ELR (cell line): ENCODE measurements around the gene ACAD9.
"Not testable (repeated sequence)": the region's sequence is repeated elsewhere in the genome, so short reads cannot be mapped to it uniquely, and the experiment has no call there.

Source experiments
- DNase-seq: peaks from one replicate; pipeline ENCODE4 v3.0.0-alpha.2; 2015; ENCODE audit warnings: low read depth

Gene ACAD9

GRCh38 chr3:128879125-128879969, at the start of gene ACAD9:
Gene ACAD9, plus strand, starts transcription at chr3:128879620. Its CDS starts 72 bp downstream, at chr3:128879692.
- peak; percentile 97 for DNase-seq

GRCh38 chr3:128829925-128830625, 49.3 kb upstream of the ACAD9 start:
- not testable (repeated sequence) for DNase-seq

DNA sequence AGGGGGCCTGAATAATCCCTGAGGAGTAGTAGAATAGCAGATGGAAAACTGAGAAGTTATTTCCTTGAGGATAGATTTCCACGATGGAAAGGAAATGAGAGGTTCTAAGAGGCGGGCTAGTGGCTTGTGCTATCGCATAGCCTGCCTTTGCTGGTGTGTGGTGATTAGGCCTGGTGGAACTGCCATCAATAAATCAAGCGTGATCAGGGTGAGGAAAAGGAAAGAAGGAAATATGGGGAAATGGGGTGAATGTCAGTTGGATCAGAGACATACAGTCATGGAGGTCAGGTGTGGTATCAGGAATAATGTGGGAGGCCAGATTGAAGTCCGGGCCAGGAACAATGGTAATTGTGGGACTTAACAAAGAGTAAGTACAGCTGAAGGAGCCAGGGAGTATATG, 48.7 kb upstream of the ACAD9 start:
- not testable (repeated sequence) for DNase-seq

- not testable (repeated sequence) for DNase-seq
These were observed 46.4 kb upstream of the ACAD9 start for GRCh38 chr3:128832979-128833378.

- no peak for DNase-seq
These were observed 44.3 kb upstream of the ACAD9 start for GRCh38 chr3:128835096-128835495.

GRCh38 chr3:128841926-128842920, 37.2 kb upstream of the ACAD9 start:
- no peak for DNase-seq

GRCh38 chr3:128844502-128844901, 34.9 kb upstream of the ACAD9 start:
- DNase-seq, result no peak

DNA sequence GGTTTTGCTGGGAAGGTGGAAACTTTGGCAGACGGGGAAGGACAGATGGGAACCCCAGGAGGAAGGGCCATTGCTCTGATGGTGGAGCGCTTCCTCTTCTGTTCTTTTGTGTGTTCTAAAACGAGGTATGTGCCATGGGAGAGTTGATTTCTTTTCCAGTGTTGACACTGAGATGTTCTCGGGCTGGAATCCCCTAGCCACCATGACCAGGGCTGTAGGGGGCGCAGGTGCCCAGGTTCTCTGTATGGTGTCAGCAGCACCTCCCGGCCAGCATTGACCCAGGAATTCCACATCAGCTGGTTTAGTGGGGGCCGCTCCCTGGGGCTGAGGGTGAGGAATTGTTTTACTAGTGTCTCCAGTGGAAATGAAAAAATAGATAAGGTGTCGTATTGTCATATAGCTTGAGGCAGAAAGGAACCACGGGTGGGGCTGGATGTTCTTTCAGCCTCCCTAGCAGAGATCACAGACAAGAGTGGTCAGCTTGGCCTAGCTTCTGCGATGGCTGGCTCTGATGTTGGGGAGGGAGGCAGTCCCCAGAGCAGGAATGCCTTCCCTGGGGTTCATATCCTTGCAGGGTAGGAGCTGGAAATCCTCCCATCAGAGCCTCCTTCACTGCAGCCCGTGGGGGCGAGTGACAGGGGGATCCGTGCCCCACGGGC, 34.2 kb upstream of the ACAD9 start:
- DNase-seq, result peak; percentile 25

DNA sequence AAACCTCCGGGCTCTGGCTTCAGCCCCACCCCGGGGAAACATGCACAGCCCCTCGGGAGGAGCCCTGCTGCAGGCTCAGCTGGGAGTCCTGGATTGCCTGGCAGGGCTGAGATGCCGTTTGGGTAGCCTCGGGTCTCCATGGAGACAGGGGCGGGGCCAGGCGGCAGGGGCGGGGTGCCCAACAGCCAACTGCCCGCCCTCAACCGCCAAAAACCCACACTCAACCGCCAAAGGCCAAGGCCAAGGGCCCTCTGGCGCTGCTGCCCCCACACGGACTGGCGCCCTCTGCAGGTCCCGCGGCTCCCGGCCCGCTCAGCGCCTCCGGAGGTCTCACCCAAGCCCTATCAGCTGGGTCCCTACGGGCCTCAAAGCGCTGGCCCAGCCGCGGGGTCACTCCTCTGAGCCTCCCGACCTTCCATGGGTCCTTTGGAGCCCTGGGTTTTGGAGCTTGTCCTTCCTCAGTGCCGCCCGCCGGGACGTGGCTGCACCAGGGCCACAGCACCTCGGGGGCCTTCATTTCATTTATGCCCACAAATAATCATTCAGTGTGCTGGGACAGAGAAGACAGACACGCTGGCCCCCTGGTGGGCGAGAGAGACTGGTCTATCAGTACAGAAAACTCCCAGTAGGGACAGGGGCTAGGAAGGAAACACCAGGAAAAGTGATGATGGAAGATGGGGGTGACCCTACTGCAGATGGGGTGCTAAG, 33.5 kb upstream of the ACAD9 start:
- peak; percentile 81 for DNase-seq

GRCh38 chr3:128846486-128846891, 32.9 kb upstream of the ACAD9 start:
- DNase-seq, result no peak

- no peak for DNase-seq
These were observed 31.6 kb upstream of the ACAD9 start for GRCh38 chr3:128847666-128848370.

- no peak for DNase-seq
These were observed 30.5 kb upstream of the ACAD9 start for GRCh38 chr3:128848936-128849335.

GRCh38 chr3:128849911-128850455, 29.4 kb upstream of the ACAD9 start:
- DNase-seq, result peak; percentile 45

DNA sequence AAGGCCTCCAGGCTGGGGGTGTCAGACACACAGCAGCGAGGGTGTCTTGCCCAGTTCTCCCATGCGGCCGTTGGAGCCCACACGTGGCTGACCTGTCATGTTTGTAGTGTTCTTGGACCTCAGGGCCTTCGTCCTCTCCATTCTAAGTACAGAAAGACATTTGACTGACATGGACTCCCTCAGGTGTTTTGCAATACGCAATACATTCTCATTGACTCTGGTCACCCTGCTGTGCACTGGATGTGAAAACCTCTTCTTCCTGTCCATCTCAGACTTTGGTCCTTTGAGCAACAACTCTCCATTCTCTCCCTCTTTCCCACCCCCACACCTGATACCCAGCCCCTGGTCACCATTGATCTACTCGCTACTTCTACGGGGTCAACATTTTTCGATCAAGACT, 28.9 kb upstream of the ACAD9 start:
- DNase-seq, result no peak

- DNase-seq, result no peak
These were observed 27.8 kb upstream of the ACAD9 start for GRCh38 chr3:128851601-128852000.

- DNase-seq, result no peak
These were observed 25.6 kb upstream of the ACAD9 start for GRCh38 chr3:128853826-128854225.

- DNase-seq, result no peak
These were observed 24.9 kb upstream of the ACAD9 start for GRCh38 chr3:128854475-128854874.

- DNase-seq, result no peak
These were observed 23.9 kb upstream of the ACAD9 start for GRCh38 chr3:128855569-128855968.

- peak; percentile 37 for DNase-seq
These were observed 21.3 kb upstream of the ACAD9 start for GRCh38 chr3:128858167-128858566.

GRCh38 chr3:128859630-128860029, 19.8 kb upstream of the ACAD9 start:
- DNase-seq, result no peak
